Left ventricle myocardium inferior (tissue), 1 donor: ENCODE data around the gene AXIN1. TPM values are rescaled to one million over a fixed set of nuclear protein-coding genes. Genes with fewer than 3 reads are reported as not detected.

Experiments
- DNase-seq: peaks from one replicate; pipeline ENCODE4 v3.0.0-alpha.2; 2020
- H3K27ac ChIP-seq: fragments of 200-600 bp; replicated peaks from 2 replicates; pipeline ENCODE4 v1.8.0; 2021
- H3K27me3 ChIP-seq: fragments of 200-600 bp; 2 replicates; pipeline ENCODE4 v1.8.0; 2021; ENCODE audit warnings: low read depth
- H3K36me3 ChIP-seq: fragments of 200-600 bp; 2 replicates; pipeline ENCODE4 v1.8.0; 2021
- H3K4me1 ChIP-seq: fragments of 200-600 bp; 2 replicates; pipeline ENCODE4 v1.8.0; 2021
- H3K4me3 ChIP-seq: fragments of 200-600 bp; 2 replicates; pipeline ENCODE4 v1.8.0; 2021; ENCODE audit warnings: mild to moderate bottlenecking, moderate library complexity
- H3K9me3 ChIP-seq: fragments of 200-600 bp; replicated peaks from 2 replicates; pipeline ENCODE4 v1.8.0; 2021
- intact Hi-C: fragments of 100-400 bp; cut with micrococcal nuclease; formaldehyde crosslinking; loops from one replicate; pipeline ENCODE4 v1.11.0; 2022
- total RNA-seq: library from RNA; stranded (reverse); fragmentation: NEBNext Ultra II Directional; extraction: Animal tissue kit (Norgen Biotek cat#: 25700); gene quantifications from one replicate; pipeline ENCODE4 v1.2.1, GENCODE V29; 2021
- TF ChIP-seq, protein P1 (sequence below): fragments of 200-600 bp; IDR thresholded peaks from 2 replicates; pipeline ENCODE4 v1.8.0; 2021; ENCODE audit warnings: antibody characterized with exemption, mild to moderate bottlenecking, borderline replicate concordance
- donor health status: DM: no; HTN: yes; CAD: no; lungs with severe emphysema.

Gene AXIN1
- total RNA-seq, 1 donor from 2014 or later, result 12.2 TPM

DNA sequence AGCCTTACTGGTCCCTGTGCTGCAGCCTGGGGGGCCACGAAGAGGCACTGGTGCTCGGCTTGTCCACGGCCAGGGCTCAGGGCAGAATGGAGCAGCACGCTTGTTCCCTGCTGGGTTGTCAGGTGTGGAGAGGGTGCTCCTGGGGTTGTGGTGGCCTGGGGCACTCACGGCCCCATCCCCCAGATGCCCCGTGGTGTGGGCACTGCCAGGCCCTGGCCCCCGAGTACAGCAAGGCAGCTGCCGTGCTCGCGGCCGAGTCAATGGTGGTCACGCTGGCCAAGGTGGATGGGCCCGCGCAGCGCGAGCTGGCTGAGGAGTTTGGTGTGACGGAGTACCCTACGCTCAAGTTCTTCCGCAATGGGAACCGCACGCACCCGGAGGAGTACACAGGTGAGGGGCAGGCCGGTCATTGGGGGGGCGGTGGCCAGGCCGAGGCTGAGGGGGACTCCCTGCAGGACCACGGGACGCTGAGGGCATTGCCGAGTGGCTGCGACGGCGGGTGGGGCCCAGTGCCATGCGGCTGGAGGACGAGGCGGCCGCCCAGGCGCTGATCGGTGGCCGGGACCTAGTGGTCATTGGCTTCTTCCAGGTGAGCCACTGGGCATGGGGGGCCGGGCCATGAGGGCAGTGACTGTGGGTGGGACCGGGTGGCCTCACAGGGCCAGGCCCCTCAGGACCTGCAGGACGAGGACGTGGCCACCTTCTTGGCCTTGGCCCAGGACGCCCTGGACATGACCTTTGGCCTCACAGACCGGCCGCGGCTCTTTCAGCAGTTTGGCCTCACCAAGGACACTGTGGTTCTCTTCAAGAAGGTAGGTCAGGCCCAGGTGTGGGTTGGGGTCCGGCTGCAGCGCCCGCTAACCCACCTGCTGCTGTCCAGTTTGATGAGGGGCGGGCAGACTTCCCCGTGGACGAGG lies 68.1 kb downstream of the AXIN1 start:
- intact Hi-C loops, result no loop called here
- Histone ChIP-seq H3K36me3 (peaks cover 27% of the 10 kb centered on the region), H3K9me3 (no peaks in the 10 kb centered on the region), H3K27ac (no peak overlapping the region), H3K27me3 (peaks cover 20% of the 10 kb centered on the region), H3K4me3 (no peak overlapping the region), H3K4me1 (peaks cover 18% of the 10 kb centered on the region)
- DNase-seq, result no peak
- TF ChIP-seq, protein P1, sequence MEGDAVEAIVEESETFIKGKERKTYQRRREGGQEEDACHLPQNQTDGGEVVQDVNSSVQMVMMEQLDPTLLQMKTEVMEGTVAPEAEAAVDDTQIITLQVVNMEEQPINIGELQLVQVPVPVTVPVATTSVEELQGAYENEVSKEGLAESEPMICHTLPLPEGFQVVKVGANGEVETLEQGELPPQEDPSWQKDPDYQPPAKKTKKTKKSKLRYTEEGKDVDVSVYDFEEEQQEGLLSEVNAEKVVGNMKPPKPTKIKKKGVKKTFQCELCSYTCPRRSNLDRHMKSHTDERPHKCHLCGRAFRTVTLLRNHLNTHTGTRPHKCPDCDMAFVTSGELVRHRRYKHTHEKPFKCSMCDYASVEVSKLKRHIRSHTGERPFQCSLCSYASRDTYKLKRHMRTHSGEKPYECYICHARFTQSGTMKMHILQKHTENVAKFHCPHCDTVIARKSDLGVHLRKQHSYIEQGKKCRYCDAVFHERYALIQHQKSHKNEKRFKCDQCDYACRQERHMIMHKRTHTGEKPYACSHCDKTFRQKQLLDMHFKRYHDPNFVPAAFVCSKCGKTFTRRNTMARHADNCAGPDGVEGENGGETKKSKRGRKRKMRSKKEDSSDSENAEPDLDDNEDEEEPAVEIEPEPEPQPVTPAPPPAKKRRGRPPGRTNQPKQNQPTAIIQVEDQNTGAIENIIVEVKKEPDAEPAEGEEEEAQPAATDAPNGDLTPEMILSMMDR, result no peak

DNA sequence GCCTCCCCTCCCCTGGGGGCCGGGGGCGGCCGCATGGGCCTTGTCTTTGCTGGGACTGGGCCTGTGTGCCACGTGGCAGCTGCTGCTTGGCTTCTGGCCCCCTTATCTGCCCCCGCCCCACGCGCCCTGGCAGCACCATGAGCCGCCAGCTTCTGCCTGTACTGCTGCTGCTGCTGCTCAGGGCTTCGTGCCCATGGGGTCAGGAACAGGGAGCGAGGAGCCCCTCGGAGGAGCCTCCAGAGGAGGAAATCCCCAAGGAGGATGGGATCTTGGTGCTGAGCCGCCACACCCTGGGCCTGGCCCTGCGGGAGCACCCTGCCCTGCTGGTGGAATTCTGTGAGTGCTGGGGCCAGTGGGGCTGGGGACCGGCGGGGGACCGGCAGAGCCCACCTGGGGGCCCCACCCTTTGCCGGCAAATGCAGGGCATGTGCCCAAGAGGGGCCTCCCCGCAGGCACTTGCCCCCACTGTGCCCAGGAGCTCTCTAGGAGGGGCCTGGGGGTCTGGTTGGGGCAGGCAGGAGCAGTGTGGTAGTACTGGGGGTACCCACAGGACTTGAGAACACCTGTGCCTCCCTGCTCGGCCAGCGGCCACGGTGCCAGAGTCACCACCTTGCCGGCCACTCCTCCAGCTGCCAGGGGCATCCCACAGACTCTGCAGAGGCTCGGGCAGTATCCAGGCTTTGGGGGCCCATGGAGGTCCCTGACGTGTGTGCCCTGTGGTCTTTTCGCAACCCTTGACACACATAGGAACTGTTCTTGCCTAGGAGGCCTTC lies 69.3 kb downstream of the AXIN1 start, which contains the start of gene PDIA2:
TSS of gene PDIA2 (plus strand) at position 132 of the 773 bp plus-strand sequence. CDS start at position 138, 6 bp downstream.
- TF ChIP-seq, protein P1, result no peak
- Histone ChIP-seq H3K4me3 (no peak within 1 kb of the TSS), H3K9me3 (no peaks in the 10 kb centered on the region), H3K4me1 (peaks cover 22% of the 10 kb centered on the region), H3K36me3 (peaks cover 14% of the 10 kb centered on the region), H3K27me3 (peaks cover 20% of the 10 kb centered on the region), H3K27ac (no peak within 1 kb of the TSS)
- no peak for DNase-seq
- intact Hi-C loops, result no loop called here

DNA sequence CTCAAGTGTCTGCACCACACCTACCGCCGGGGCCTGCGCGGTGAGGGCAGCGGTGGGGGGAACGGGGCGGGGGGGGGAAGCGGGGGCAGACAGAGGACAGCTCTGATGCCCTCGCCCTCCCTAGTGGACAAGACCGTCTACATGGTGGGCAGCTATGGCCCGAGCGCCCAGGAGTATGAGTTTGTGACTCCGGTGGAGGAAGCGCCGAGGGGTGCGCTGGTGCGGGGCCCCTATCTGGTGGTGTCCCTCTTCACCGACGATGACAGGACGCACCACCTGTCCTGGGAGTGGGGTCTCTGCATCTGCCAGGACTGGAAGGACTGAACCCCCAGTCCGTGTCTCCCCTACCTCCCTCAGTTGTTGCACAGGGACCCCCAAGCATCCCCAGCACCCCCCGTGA lies 70.0 kb downstream of the AXIN1 start:
- H3K27ac ChIP-seq, result no peak overlapping the region
- H3K4me1 ChIP-seq, result peaks cover 22% of the 10 kb centered on the region
- H3K36me3 ChIP-seq, result peaks cover 7% of the 10 kb centered on the region
- H3K9me3 ChIP-seq, result no peaks in the 10 kb centered on the region
- H3K27me3 ChIP-seq, result peaks cover 20% of the 10 kb centered on the region
- H3K4me3 ChIP-seq, result no peak overlapping the region
- intact Hi-C loops, result no loop called here
- TF ChIP-seq, protein P1, result no peak
- DNase-seq, result no peak

DNA sequence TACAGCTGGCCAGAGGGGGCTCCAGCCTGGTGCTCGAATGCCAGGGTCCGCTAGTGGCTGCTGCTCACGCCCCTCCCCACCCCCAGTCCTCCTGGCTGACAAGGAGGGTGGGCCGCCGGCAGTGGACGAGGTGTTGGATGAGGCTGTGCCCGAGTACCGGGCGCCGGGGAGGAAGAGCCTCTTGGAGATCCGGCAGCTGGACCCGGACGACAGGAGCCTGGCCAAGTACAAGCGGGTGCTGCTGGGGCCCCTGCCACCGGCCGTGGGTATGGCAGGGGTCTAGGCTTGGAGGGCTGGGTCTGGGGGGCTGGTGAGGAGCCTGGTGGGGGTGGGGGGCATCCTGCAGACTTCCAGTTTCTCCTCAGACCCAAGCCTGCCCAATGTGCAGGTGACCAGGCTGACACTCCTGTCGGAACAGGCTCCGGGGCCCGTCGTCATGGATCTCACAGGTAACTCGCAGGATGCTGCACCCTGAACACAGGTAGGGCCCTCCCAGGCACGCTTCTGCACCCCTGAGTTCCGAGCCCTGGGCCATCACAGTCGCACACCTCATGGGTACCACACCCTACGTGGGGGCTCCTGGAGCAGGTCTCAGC lies 70.8 kb downstream of the AXIN1 start:
- no peak for DNase-seq
- peaks cover 20% of the 10 kb centered on the region for H3K27me3 ChIP-seq
- intact Hi-C loops, result no loop called here
- H3K4me1 ChIP-seq, result peaks cover 22% of the 10 kb centered on the region
- H3K9me3 ChIP-seq, result no peaks in the 10 kb centered on the region
- peak overlapping the region; percentile 64 for H3K4me3 ChIP-seq
- H3K36me3 ChIP-seq, result peaks cover 6% of the 10 kb centered on the region
- no peak overlapping the region for H3K27ac ChIP-seq
- TF ChIP-seq, protein P1, result no peak

DNA sequence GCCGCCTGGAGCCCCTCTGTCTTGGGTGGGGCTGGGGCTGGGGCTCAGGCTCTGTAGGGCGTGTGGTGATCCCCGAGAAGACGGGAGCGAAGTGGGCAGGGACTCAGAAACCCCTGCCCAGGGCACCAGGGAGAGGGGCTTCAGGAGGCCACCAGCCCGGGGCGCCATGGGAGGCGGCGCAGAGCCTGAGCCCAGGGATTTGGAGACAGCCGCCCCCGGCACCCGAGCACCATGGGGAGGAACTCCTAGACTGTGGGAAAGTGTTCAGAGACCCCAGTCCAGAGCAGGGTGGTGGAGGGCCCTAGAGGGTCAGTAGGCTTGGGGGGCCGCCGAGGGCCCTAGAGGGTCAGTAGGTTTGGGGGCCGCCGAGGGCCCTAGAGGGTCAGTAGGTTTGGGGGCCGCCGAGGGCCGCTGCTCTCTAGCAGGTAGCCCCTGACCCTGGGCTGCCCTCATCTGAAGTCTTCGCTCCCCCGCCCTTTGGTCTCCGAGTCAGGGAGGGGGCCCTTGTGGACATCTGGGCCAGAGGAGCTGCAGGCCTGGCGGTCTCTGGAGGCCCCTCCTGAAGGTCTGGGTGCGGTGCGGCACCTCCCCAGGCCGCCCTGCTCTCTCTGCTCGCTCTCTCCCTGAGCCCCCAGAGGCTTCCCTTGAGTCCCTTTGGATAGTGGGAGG lies 71.4 kb downstream of the AXIN1 start:
- no peak for DNase-seq

More for the DNA sequence above, 71.4 kb downstream of the AXIN1 start:
- TF ChIP-seq, protein P1, result no peak
- peak overlapping the region; percentile 64 for H3K4me3 ChIP-seq
- intact Hi-C loops, result no loop called here
- no peak overlapping the region for H3K27ac ChIP-seq
- H3K4me1 ChIP-seq, result peaks cover 26% of the 10 kb centered on the region
- H3K9me3 ChIP-seq, result no peaks in the 10 kb centered on the region
- no peaks in the 10 kb centered on the region for H3K36me3 ChIP-seq
- H3K27me3 ChIP-seq, result peaks cover 20% of the 10 kb centered on the region
